Fibroblast of lung (primary cell): Measurements from ENCODE around the gene SLC2A5.

Experiments
- CTCF ChIP-seq, 2 donors: IDR thresholded peaks in 1 of 2; conservative IDR thresholded peaks in 1 of 2; 1 replicate in 1 of 2; 2 replicates in 1 of 2; pipeline ENCODE4 v1.5.1; 2011 to 2012; ENCODE audit warnings: low read length in 2 of 2, control low read depth in 1 of 2, inconsistent platforms in 1 of 2, low read depth in 1 of 2, mild to moderate bottlenecking in 1 of 2
- EZH2 ChIP-seq: IDR thresholded peaks from 2 replicates; pipeline ENCODE4 v1.5.1; 2012; ENCODE audit warnings: low read length, control low read depth, mild to moderate bottlenecking; ENCODE audit errors: missing control alignments

GRCh38 chr1:9078752-9079500, 9.5 kb upstream of the SLC2A5 start:
- TF ChIP-seq CTCF (conservative IDR thresholded peaks at IDR 0.05 in 1 of 2, IDR thresholded peaks at IDR 0.05 in 1 of 2; ENCODE audit: low read depth in 1 of 2, low read length in 2 of 2), result no peak
- TF ChIP-seq EZH2, result no peak
